Myometrial cell (primary cell): ENCODE data around the gene ETV7. TPM values are rescaled to one million over a fixed set of nuclear protein-coding genes. Genes with fewer than 3 reads are reported as not detected.

Experiments used
- total RNA-seq: library from RNA; depleted of rRNA; stranded (reverse); fragments of >200 nt; gene quantifications from 2 replicates; pipeline ENCODE4 v1.2.3, GENCODE V29; 2015

The ETV7 gene
- total RNA-seq = 0.18 TPM in 1 of 2 replicates, not detected in the other

GRCh38 chr6:36387440-36388303 lies at the start of gene ETV7:
TSS of gene ETV7 (minus strand) at chr6:36387669. CDS start at chr6:36387541, 128 bp downstream.

GRCh38 chr6:36336779-36337241 lies 50.7 kb downstream of the ETV7 start, which contains the start of gene BNIP5:
TSS of gene BNIP5 (minus strand) at chr6:36336888. CDS start at chr6:36330690, 6,198 bp downstream.

Other genes with a start within 250 kb of the ETV7 start
- gene BRPF3, start 190.9 kb downstream of the ETV7 start, total RNA-seq = 7.8 and 13.6 TPM in 2 replicates
- not detected in 2 replicates for gene PNPLA1, start 117.6 kb downstream of the ETV7 start, total RNA-seq
- not detected in 2 replicates for gene BNIP5, start 50.8 kb downstream of the ETV7 start, total RNA-seq
- not detected in 2 replicates for gene PXT1, start 55.2 kb upstream of the ETV7 start, total RNA-seq
- 42.7 and 44.3 TPM in 2 replicates for gene KCTD20, start 55.3 kb upstream of the ETV7 start, total RNA-seq
- gene STK38, start 159.8 kb upstream of the ETV7 start, total RNA-seq = 22.2 and 23.2 TPM in 2 replicates
- 119 and 205 TPM in 2 replicates for gene SRSF3, start 206.7 kb upstream of the ETV7 start, total RNA-seq